Naive thymus-derived CD8-positive, alpha-beta T cell (primary cell): ENCODE data around the gene GBP5. TPM values are rescaled to one million over a fixed set of nuclear protein-coding genes. Genes with fewer than 3 reads are reported as not detected.
"Not testable (repeated sequence)": the region's sequence is repeated elsewhere in the genome, so short reads cannot be mapped to it uniquely, and the experiment has no call there.

Experiments used
- ATAC-seq, 2 donors: fragments of 150-1000 bp; cut with Tn5 transposase in 1 of 2; sonication (Bioruptor Pico), chemical (Tn5 transposase) in 1 of 2; 1 replicate in 1 of 2; 2 replicates in 1 of 2; pipeline ENCODE4 v1.10.0; 2021; ENCODE audit warnings: mild to moderate bottlenecking in 2 of 2, moderate library complexity in 2 of 2
- POLR2A ChIA-PET: fragments of 350-600 bp; sonication (Branson Sonifier 250); formaldehyde crosslinking; loops from one replicate; lab custom pipeline; 2021; ENCODE audit warnings: antibody characterized with exemption; lab: Charles Lee
- DNase-seq, 10 donors: peaks; one replicate each; pipeline versions ENCODE4 v3.0.0 to v3.0.0-alpha.2; 2020 to 2022
- H3K27ac Mint-ChIP-seq, 10 donors: one replicate each; pipeline ENCODE4 v1.8.0; 2020 to 2022; ENCODE audit warnings: mild to moderate bottlenecking in 10 of 10, mixed read lengths in 10 of 10, moderate library complexity in 4 of 10, inconsistent platforms in 1 of 10
- H3K27me3 Mint-ChIP-seq, 5 donors: one replicate each; pipeline ENCODE4 v1.8.0; 2021 to 2022; ENCODE audit warnings: mixed read lengths in 5 of 5
- H3K36me3 Mint-ChIP-seq, 3 donors: one replicate each; pipeline ENCODE4 v1.8.0; 2020 to 2022; ENCODE audit warnings: mixed read lengths in 3 of 3, mild to moderate bottlenecking in 2 of 3, inconsistent platforms in 1 of 3
- H3K4me1 Mint-ChIP-seq, 4 donors: one replicate each; pipeline ENCODE4 v1.8.0; 2021 to 2022; ENCODE audit warnings: mixed read lengths in 4 of 4
- H3K4me3 Mint-ChIP-seq, 10 donors: one replicate each; pipeline ENCODE4 v1.8.0; 2020 to 2022; ENCODE audit warnings: mild to moderate bottlenecking in 10 of 10, mixed read lengths in 10 of 10, moderate library complexity in 6 of 10, inconsistent platforms in 1 of 10
- H3K9me3 Mint-ChIP-seq, 9 donors: one replicate each; pipeline ENCODE4 v1.8.0; 2020 to 2022; ENCODE audit warnings: mixed read lengths in 9 of 9, mild to moderate bottlenecking in 3 of 9, inconsistent platforms in 1 of 9, moderate library complexity in 1 of 9
- polyA plus RNA-seq, 3 donors: library from polyadenylated mRNA; unstranded; fragments of 300-500 nt; fragmentation: Illumina TruSeq; gene quantifications; one replicate each; pipeline ENCODE4 v1.2.3, GENCODE V29; 2021
- total RNA-seq, 8 experiments: library from RNA in 2 of 8; stranded (reverse) in 2 of 8; gene quantifications; one replicate each; pipeline ENCODE4 v1.2.3 and lab custom pipeline; 2021 to 2026

The GBP5 gene
- total RNA-seq: 10 to 100 TPM; 19.9 to 22.2 TPM
- 10 to 100 TPM; 24.6 to 51.9 (median 48.7) TPM for polyA plus RNA-seq
- total RNA-seq (lab: John Stamatoyannopoulos, UW): 31.4 to 626 (median 50.5) reads per million in 6 experiments

- peak within 1 kb of the TSS; percentile 91 to 99 (median 96) for H3K27ac Mint-ChIP-seq
- H3K36me3 Mint-ChIP-seq: peaks cover 12 to 19% (median 18%) of the 10 kb centered on the region in 3 donors
- peak within 1 kb of the TSS; percentile 87 to 99 (median 97) for H3K4me3 Mint-ChIP-seq
- peaks cover 36 to 88% (median 82%) of the 10 kb centered on the region in 4 donors for H3K4me1 Mint-ChIP-seq
- H3K9me3 Mint-ChIP-seq, H3K27me3 Mint-ChIP-seq: not testable (repeated sequence)
- POLR2A ChIA-PET: interaction anchor here (0.6 to 3.2 kb wide), 11 partner anchors 11 to 288 kb away, joined by 3 to 20 read pairs (median 4); partner anchors contain the start of genes GBP2, GBP3 and GBP4
- DNase-seq (peak in 9 of 10 donors; percentile 14 to 75 (median 57)), ATAC-seq (peak; percentile 67 to 75)
Measured at GRCh38 chr1:89272269-89273041, at the start of gene GBP5. Gene GBP5, minus strand, starts transcription at chr1:89272860. Its CDS starts 3,305 bp downstream, at chr1:89269555.

- Mint-ChIP-seq H3K9me3 (peaks cover 17 to 65% (median 41%) of the 10 kb centered on the region in 9 donors), H3K4me3 (no peak overlapping the region)
- POLR2A ChIA-PET: no interaction called here
Measured at GRCh38 chr1:89322402-89322801, 49.7 kb upstream of the GBP5 start.

GRCh38 chr1:89312572-89312971 lies 39.9 kb upstream of the GBP5 start:
- DNase-seq (no peak), ATAC-seq (no peak)
- Mint-ChIP-seq H3K4me1 (peaks cover 15 to 42% (median 34%) of the 10 kb centered on the region in 4 donors), H3K36me3 (peaks cover 0 to 25% (median 7%) of the 10 kb centered on the region in 3 donors), H3K27me3 (no peaks in the 10 kb centered on the region), H3K4me3 (no peak overlapping the region), H3K27ac (peak overlapping the region in 4 of 10 donors; percentile 11 to 53 (median 25)), H3K9me3 (peaks cover 2 to 41% (median 20%) of the 10 kb centered on the region in 9 donors)
- POLR2A ChIA-PET: no interaction called here

More at GRCh38 chr1:89322402-89322801, 49.7 kb upstream of the GBP5 start:
- Mint-ChIP-seq H3K27ac (no peak overlapping the region), H3K27me3 (peaks cover 0 to 4% (median 0%) of the 10 kb centered on the region in 5 donors), H3K36me3 (peaks cover 0 to 47% (median 37%) of the 10 kb centered on the region in 3 donors), H3K4me1 (peaks cover 0 to 6% (median 3%) of the 10 kb centered on the region in 4 donors)
- DNase-seq (no peak), ATAC-seq (no peak)

- Mint-ChIP-seq H3K4me1 (peaks cover 15 to 48% (median 35%) of the 10 kb centered on the region in 4 donors), H3K27me3 (no peaks in the 10 kb centered on the region), H3K4me3 (peak overlapping the region in 6 of 10 donors; percentile 22 to 49 (median 32)), H3K9me3 (peaks cover 0 to 33% (median 12%) of the 10 kb centered on the region in 9 donors), H3K36me3 (peaks cover 0 to 19% (median 0%) of the 10 kb centered on the region in 3 donors), H3K27ac (peak overlapping the region in 9 of 10 donors; percentile 0 to 88 (median 52))
- DNase-seq (peak in 1 of 10 donors; percentile 2), ATAC-seq (no peak)
- POLR2A ChIA-PET: interaction anchor here (1.0 to 1.7 kb wide), 3 partner anchors 12 to 113 kb away, joined by 3 to 6 read pairs (median 4); partner anchors contain the start of gene GBP4
Measured at GRCh38 chr1:89311757-89312156, 39.1 kb upstream of the GBP5 start.

GRCh38 chr1:89310976-89311375 lies 38.3 kb upstream of the GBP5 start:
- H3K27me3 Mint-ChIP-seq: no peaks in the 10 kb centered on the region
- DNase-seq (no peak), ATAC-seq (no peak)
- peaks cover 17 to 56% (median 41%) of the 10 kb centered on the region in 4 donors for H3K4me1 Mint-ChIP-seq
- H3K9me3 Mint-ChIP-seq: peaks cover 0 to 25% (median 11%) of the 10 kb centered on the region in 9 donors
- POLR2A ChIA-PET: interaction anchor here (1.0 to 1.7 kb wide), 6 partner anchors 12 to 183 kb away, joined by 3 to 6 read pairs (median 4); partner anchors contain the start of gene GBP4
- peaks cover 0 to 16% (median 0%) of the 10 kb centered on the region in 3 donors for H3K36me3 Mint-ChIP-seq
- H3K27ac Mint-ChIP-seq: peak overlapping the region in 8 of 10 donors; percentile 19 to 89 (median 83)
- H3K4me3 Mint-ChIP-seq: peak overlapping the region in 9 of 10 donors; percentile 8 to 74 (median 55)

- peak overlapping the region; percentile 5 to 66 (median 52) for H3K4me3 Mint-ChIP-seq
- peaks cover 0 to 13% (median 0%) of the 10 kb centered on the region in 3 donors for H3K36me3 Mint-ChIP-seq
- peak; percentile 39 to 61 for ATAC-seq
- peaks cover 0 to 24% (median 9%) of the 10 kb centered on the region in 9 donors for H3K9me3 Mint-ChIP-seq
- peak in 3 of 10 donors; percentile 12 to 30 (median 22) for DNase-seq
- POLR2A ChIA-PET: interaction anchor here (1.1 to 1.7 kb wide), 4 partner anchors 24 to 183 kb away, joined by 4 to 6 read pairs (median 4); no protein-coding TSS in a partner anchor
- peaks cover 19 to 59% (median 45%) of the 10 kb centered on the region in 4 donors for H3K4me1 Mint-ChIP-seq
- H3K27ac Mint-ChIP-seq: peak overlapping the region in 9 of 10 donors; percentile 19 to 89 (median 84)
- no peaks in the 10 kb centered on the region for H3K27me3 Mint-ChIP-seq
Measured at GRCh38 chr1:89310505-89310904, 37.8 kb upstream of the GBP5 start.

GRCh38 chr1:89309828-89310227 lies 37.2 kb upstream of the GBP5 start:
- Mint-ChIP-seq H3K9me3 (peaks cover 0 to 20% (median 7%) of the 10 kb centered on the region in 9 donors), H3K4me3 (peak overlapping the region in 7 of 10 donors; percentile 7 to 66 (median 51)), H3K27me3 (no peaks in the 10 kb centered on the region), H3K36me3 (peaks cover 0 to 9% (median 0%) of the 10 kb centered on the region in 3 donors), H3K4me1 (peaks cover 20 to 59% (median 47%) of the 10 kb centered on the region in 4 donors), H3K27ac (peak overlapping the region; percentile 59 to 89 (median 82))
- DNase-seq (no peak), ATAC-seq (no peak)
- POLR2A ChIA-PET: interaction anchor here (1.1 to 1.7 kb wide), 4 partner anchors 17 to 182 kb away, joined by 3 to 6 read pairs (median 4); no protein-coding TSS in a partner anchor

GRCh38 chr1:89306273-89306672 lies 33.6 kb upstream of the GBP5 start:
- H3K9me3 Mint-ChIP-seq: peaks cover 0 to 20% (median 0%) of the 10 kb centered on the region in 9 donors
- H3K4me1 Mint-ChIP-seq: peaks cover 14 to 48% (median 40%) of the 10 kb centered on the region in 4 donors
- POLR2A ChIA-PET: no interaction called here
- H3K36me3 Mint-ChIP-seq: peaks cover 0 to 6% (median 0%) of the 10 kb centered on the region in 3 donors
- H3K27me3 Mint-ChIP-seq: no peaks in the 10 kb centered on the region
- peak overlapping the region in 1 of 10 donors; percentile 20 for H3K4me3 Mint-ChIP-seq
- peak overlapping the region in 1 of 10 donors; percentile 68 for H3K27ac Mint-ChIP-seq
- ATAC-seq (no peak), DNase-seq (no peak)

GRCh38 chr1:89305493-89305892 lies 32.8 kb upstream of the GBP5 start:
- Mint-ChIP-seq H3K9me3 (peaks cover 0 to 16% (median 0%) of the 10 kb centered on the region in 9 donors), H3K27me3 (no peaks in the 10 kb centered on the region), H3K4me1 (peaks cover 9 to 41% (median 32%) of the 10 kb centered on the region in 4 donors), H3K4me3 (no peak overlapping the region), H3K27ac (peak overlapping the region in 1 of 10 donors; percentile 61), H3K36me3 (peaks cover 0 to 6% (median 0%) of the 10 kb centered on the region in 3 donors)
- DNase-seq (no peak), ATAC-seq (no peak)
- POLR2A ChIA-PET: no interaction called here

GRCh38 chr1:89304572-89305230 lies 32.0 kb upstream of the GBP5 start:
- POLR2A ChIA-PET: no interaction called here
- H3K36me3 Mint-ChIP-seq: peaks cover 0 to 6% (median 0%) of the 10 kb centered on the region in 3 donors
- no peaks in the 10 kb centered on the region for H3K27me3 Mint-ChIP-seq
- peaks cover 0 to 12% (median 0%) of the 10 kb centered on the region in 9 donors for H3K9me3 Mint-ChIP-seq
- DNase-seq (no peak), ATAC-seq (no peak)
- peaks cover 9 to 38% (median 30%) of the 10 kb centered on the region in 4 donors for H3K4me1 Mint-ChIP-seq
- no peak overlapping the region for H3K27ac Mint-ChIP-seq
- H3K4me3 Mint-ChIP-seq: no peak overlapping the region

GRCh38 chr1:89302697-89303332 lies 30.2 kb upstream of the GBP5 start:
- POLR2A ChIA-PET: interaction anchor here (1.2 kb wide), 1 partner anchor 11 kb away, joined by 3 read pairs; no protein-coding TSS in a partner anchor
- DNase-seq: no peak
- Mint-ChIP-seq H3K27ac (no peak overlapping the region), H3K4me1 (peaks cover 6 to 26% (median 22%) of the 10 kb centered on the region in 4 donors), H3K4me3 (no peak overlapping the region), H3K27me3 (no peaks in the 10 kb centered on the region), H3K9me3 (peaks cover 0 to 3% (median 0%) of the 10 kb centered on the region in 9 donors), H3K36me3 (peaks cover 0 to 6% (median 0%) of the 10 kb centered on the region in 3 donors)
- no peak for ATAC-seq
